Thoracic aorta (tissue), 2 donors: Measurements from ENCODE around the gene DDX6. TPM values are rescaled to one million over a fixed set of nuclear protein-coding genes. Genes with fewer than 3 reads are reported as not detected.
"Not testable (repeated sequence)": the region's sequence is repeated elsewhere in the genome, so short reads cannot be mapped to it uniquely, and the experiment has no call there.

Experiments used
- ATAC-seq: fragments of 150-250 bp; one replicate; pipeline ENCODE4 v1.8.0; 2017; ENCODE audit warnings: low read depth; ENCODE audit not compliant: insufficient number of reproducible peaks, low FRiP score
- DNase-seq: peaks from one replicate; pipeline ENCODE4 v3.0.0-alpha.2; 2020; ENCODE audit warnings: low spot score
- H3K27ac ChIP-seq, 2 donors: fragments of 200-600 bp; sonication (generic); 1 replicate in 1 of 2; 2 replicates in 1 of 2; pipeline ENCODE4 v1.5.1; 2016; ENCODE audit warnings: mild to moderate bottlenecking in 2 of 2, moderate library complexity in 2 of 2
- H3K27me3 ChIP-seq: fragments of 200-600 bp; sonication (generic); replicated peaks from 2 replicates; pipeline ENCODE4 v1.6.0; 2016; ENCODE audit warnings: mild to moderate bottlenecking; ENCODE audit not compliant: insufficient read depth
- H3K36me3 ChIP-seq: fragments of 200-600 bp; sonication (generic); one replicate; pipeline ENCODE4 v1.5.1; 2016
- H3K4me1 ChIP-seq, 2 donors: fragments of 200-600 bp; sonication (generic); 1 replicate in 1 of 2; 2 replicates in 1 of 2; pipeline versions ENCODE4 v1.5.1 to v1.6.0; 2016; ENCODE audit warnings: low read depth in 2 of 2, mild to moderate bottlenecking in 1 of 2; ENCODE audit not compliant: control insufficient read depth in 1 of 2
- H3K4me3 ChIP-seq: fragments of 200-600 bp; sonication (generic); 2 replicates; pipeline ENCODE4 v1.5.1; 2016; ENCODE audit warnings: mild to moderate bottlenecking
- H3K9me3 ChIP-seq: fragments of 200-600 bp; sonication (generic); 2 replicates; pipeline ENCODE4 v1.5.1; 2016
- CTCF ChIP-seq: fragments of 200-600 bp; sonication (generic); IDR thresholded peaks from one replicate; pipeline ENCODE4 v1.5.1; 2019; ENCODE audit warnings: antibody characterized with exemption
- total RNA-seq, 2 donors: library from RNA; depleted of rRNA; stranded (reverse); fragments of >200 nt; gene quantifications; one replicate each; pipeline versions ENCODE4 v1.1.0 to v1.2.3, GENCODE V29; 2016

The DDX6 gene
- total RNA-seq, 2 donors from 2014 or later, result 77.2 to 161 TPM

DNA sequence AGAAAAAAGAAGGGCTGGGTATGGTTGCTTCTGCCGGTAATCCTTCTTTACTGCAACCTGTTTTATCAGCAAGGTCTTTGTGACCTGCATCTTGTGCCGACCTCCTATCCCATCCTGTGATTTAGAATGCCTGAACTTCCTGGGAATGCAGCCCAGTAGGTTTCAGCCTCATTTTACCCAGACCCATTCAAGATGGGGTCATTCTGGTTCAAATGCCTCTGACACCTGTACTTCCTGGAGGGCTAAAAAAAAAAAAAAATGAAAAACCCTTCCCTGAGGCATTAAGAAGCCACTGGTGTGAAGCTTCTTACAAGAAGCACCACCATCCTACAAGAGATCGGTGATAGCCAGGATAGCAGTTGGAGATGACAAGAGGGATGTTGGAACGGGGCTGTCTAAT lies 56.9 kb downstream of the DDX6 start:
- Histone ChIP-seq H3K27ac (no peak overlapping the region), H3K9me3 (no peaks in the 10 kb centered on the region), H3K4me3 (no peak overlapping the region), H3K36me3 (no peaks in the 10 kb centered on the region), H3K27me3 (no peaks in the 10 kb centered on the region), H3K4me1 (no peaks in the 10 kb centered on the region)
- no peak for TF ChIP-seq CTCF
- DNase-seq (no peak), ATAC-seq (no peak)

- H3K27ac ChIP-seq, ATAC-seq, DNase-seq, H3K36me3 ChIP-seq, H3K4me3 ChIP-seq, H3K4me1 ChIP-seq, H3K27me3 ChIP-seq, H3K9me3 ChIP-seq: not testable (repeated sequence)
Measured at GRCh38 chr11:118729753-118730152, 61.2 kb downstream of the DDX6 start.

- not testable (repeated sequence) for DNase-seq, H3K27ac ChIP-seq, ATAC-seq
Measured at GRCh38 chr11:118728112-118728511, 62.9 kb downstream of the DDX6 start.

GRCh38 chr11:118727721-118728066 lies 63.3 kb downstream of the DDX6 start:
- not testable (repeated sequence) for DNase-seq, H3K27me3 ChIP-seq, H3K4me3 ChIP-seq, H3K4me1 ChIP-seq, H3K9me3 ChIP-seq, ATAC-seq, H3K36me3 ChIP-seq, H3K27ac ChIP-seq

More at GRCh38 chr11:118728112-118728511, 62.9 kb downstream of the DDX6 start:
- not testable (repeated sequence) for H3K9me3 ChIP-seq, H3K4me3 ChIP-seq, H3K27me3 ChIP-seq, H3K4me1 ChIP-seq, H3K36me3 ChIP-seq

DNA sequence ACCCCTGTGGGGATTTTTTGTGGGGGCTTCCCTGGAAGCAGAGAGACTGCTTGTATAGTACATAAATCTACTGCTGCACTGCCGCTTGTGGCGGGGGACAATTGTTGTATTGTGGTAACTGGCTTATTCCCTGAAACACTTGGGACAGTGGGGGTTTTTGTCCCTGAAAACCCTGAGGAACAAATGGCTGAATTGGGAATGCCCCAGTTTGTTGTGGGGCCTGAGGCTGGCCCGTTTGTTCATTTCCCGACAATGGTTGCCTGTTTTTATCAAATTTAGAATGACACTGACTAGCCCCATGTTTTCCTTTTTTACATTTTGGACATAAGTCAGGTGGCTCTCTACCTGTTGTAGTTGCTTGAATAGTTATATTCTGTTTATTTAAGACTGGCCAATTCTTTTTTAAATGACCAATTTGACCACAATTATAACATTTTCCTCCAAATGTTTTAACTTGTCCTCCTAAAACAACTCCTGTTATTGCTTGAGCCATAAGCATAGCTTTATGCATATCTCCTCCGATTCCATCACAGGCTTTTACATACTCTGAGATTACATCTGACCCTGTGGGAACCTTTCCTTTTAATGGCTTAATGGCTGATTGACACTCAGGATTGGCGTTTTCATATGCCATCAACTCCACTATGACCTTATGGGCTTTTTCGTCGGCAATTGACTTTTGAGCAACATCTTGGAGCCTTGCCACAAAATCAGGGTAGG lies 63.8 kb downstream of the DDX6 start:
- not testable (repeated sequence) for H3K27ac ChIP-seq, H3K4me3 ChIP-seq, H3K36me3 ChIP-seq, H3K27me3 ChIP-seq, H3K4me1 ChIP-seq, ATAC-seq, H3K9me3 ChIP-seq, DNase-seq

DNA sequence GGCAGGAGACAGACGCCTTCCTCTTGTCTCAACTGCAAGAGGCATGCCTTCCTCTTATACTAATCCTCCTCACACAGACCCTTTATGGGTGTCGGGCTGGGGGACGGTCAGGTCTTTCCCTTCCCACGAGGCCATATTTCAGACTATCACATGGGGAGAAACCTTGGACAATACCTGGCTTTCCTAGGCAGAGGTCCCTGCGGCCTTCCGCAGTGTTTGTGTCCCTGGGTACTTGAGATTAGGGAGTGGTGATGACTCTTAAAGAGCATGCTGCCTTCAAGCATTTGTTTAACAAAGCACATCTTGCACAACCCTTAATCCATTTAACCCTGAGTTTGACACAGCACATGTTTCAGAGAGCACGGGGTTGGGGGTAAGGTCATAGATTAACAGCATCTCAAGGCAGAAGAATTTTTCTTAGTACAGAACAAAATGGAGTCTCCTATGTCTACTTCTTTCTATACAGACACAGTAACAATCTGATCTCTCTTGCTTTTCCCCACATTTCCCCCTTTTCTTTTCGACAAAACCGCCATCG lies 69.4 kb downstream of the DDX6 start:
- H3K4me1 ChIP-seq, ATAC-seq, H3K27ac ChIP-seq, H3K27me3 ChIP-seq, H3K4me3 ChIP-seq, H3K9me3 ChIP-seq, H3K36me3 ChIP-seq, DNase-seq: not testable (repeated sequence)

- DNase-seq, ATAC-seq, H3K4me3 ChIP-seq, H3K36me3 ChIP-seq, H3K27ac ChIP-seq, H3K27me3 ChIP-seq, H3K9me3 ChIP-seq, H3K4me1 ChIP-seq: not testable (repeated sequence)
Measured at GRCh38 chr11:118720740-118721139, 70.2 kb downstream of the DDX6 start.

DNA sequence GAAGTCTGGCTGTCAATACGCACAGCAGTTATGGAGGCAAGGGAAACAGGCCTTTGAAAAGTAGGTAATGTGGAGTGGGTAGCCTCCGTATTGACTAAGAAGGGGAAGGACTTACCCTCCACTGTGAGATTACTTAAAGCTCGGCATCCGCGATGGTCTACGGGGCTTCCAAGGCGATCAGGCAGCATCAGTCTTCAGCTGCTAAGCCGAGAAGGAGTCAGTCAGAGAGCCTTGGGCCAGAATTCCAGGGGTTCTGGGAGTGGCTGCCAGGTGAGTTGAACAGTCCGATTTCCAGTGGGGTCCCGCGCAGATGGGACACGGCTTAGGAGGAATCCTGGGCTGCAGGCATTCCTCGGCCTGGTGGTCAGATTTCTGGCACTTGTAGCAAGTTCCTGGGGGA lies 70.9 kb downstream of the DDX6 start:
- not testable (repeated sequence) for H3K36me3 ChIP-seq, H3K9me3 ChIP-seq, ATAC-seq

DNA sequence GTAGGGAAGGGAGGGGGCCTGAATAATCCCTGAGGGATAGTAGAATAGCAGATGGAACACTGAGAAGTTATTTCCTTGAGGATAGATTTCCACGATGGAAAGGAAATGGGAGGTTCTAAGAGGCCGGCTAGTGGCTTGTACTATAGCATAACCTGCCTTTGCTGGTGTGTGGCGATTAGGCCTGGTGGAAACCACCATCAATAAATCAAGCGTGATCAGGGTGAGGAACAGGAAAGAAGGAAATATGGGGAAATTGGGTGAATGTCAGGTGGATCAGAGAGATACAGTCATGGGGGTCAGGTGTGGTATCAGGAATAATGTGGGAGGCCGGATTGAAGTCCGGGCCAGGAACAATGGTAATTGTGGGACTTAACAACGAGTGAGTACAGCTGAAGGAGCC lies 72.4 kb downstream of the DDX6 start:
- ATAC-seq, H3K27me3 ChIP-seq, H3K27ac ChIP-seq, DNase-seq, H3K36me3 ChIP-seq, H3K9me3 ChIP-seq, H3K4me3 ChIP-seq: not testable (repeated sequence)
- peaks cover 0 to 14% of the 10 kb centered on the region in 2 donors for H3K4me1 ChIP-seq

More for the DNA sequence above, 70.9 kb downstream of the DDX6 start:
- not testable (repeated sequence) for H3K27ac ChIP-seq, DNase-seq, H3K27me3 ChIP-seq, H3K4me3 ChIP-seq
- peaks cover 0 to 12% of the 10 kb centered on the region in 2 donors for H3K4me1 ChIP-seq

DNA sequence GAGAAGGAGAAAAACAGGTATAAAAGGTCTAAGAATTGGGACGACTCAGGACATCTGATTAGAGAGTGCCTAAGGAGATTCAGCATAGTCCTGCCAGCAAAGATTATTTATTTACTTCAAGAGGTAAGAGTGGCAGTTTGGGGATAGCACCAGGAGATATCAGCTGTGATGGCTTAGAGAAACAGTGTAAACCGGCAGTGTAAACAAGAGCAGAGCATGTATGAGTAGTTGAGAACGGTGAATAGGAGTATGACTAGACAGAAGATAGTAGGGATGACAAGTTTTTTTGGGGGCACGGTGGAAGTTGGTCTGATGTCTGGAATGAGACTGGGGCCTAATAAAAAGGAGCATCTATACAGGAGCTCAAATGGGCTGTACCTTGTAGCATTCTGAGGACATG lies 73.2 kb downstream of the DDX6 start:
- not testable (repeated sequence) for DNase-seq, H3K9me3 ChIP-seq, H3K36me3 ChIP-seq, H3K4me3 ChIP-seq, H3K27me3 ChIP-seq, H3K27ac ChIP-seq, ATAC-seq
- peaks cover 0 to 14% of the 10 kb centered on the region in 2 donors for H3K4me1 ChIP-seq

DNA sequence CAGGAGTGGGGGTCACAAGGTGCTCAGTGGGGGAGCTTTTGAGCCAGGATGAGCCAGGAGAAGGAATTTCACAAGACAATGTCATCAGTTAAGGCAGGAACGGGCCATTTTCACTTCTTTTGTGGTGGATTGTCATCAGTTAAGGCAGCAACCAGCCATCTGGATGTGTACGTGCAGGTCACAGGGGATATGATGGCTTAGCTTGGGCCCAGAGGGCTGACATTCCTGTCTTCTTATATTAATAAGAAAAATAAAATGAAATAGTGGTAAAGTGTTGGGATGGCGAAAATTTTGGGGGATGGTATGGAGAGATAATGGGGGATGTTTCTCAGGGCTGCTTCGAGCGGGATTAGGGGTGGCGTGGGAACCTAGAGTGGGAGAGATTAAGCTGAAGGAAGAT lies 73.7 kb downstream of the DDX6 start:
- not testable (repeated sequence) for H3K27me3 ChIP-seq, ATAC-seq, H3K4me3 ChIP-seq, H3K9me3 ChIP-seq, H3K36me3 ChIP-seq, DNase-seq, H3K27ac ChIP-seq
- H3K4me1 ChIP-seq, result peaks cover 0 to 14% of the 10 kb centered on the region in 2 donors
